HG02798 (cell line): ENCODE data around the gene PACSIN2.
A peak's percentile ranks its signal among the peaks of the same experiment; 100 is the strongest.

Experiments used
- ATAC-seq: cut with Tn5 transposase; IDR thresholded peaks from one replicate; pipeline ENCODE4 v1.9.1; 2021; ENCODE audit warnings: mild to moderate bottlenecking; ENCODE audit not compliant: unreplicated experiment, poor library complexity

Gene PACSIN2

DNA sequence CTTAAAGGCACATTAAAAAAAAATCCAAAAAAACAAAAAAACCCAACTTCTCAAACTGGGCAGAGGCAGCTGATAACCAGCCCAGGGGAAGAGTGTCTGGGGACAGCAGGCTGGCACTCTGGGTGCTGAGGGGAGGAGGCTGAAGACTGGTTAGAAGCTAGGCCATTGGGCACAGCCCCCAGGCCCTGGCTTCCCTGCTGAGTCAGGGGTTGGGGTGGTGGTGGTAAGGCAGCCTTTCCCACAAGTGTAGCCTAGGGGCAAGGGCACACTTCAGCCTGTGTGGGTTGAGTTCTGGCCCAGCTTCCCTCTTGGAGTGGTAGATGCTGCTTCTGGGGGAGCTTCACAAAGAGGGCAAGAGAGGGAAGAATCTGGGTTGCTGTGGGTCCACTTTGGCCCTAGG, 141.6 kb downstream of the PACSIN2 start:
- ATAC-seq = no peak

DNA sequence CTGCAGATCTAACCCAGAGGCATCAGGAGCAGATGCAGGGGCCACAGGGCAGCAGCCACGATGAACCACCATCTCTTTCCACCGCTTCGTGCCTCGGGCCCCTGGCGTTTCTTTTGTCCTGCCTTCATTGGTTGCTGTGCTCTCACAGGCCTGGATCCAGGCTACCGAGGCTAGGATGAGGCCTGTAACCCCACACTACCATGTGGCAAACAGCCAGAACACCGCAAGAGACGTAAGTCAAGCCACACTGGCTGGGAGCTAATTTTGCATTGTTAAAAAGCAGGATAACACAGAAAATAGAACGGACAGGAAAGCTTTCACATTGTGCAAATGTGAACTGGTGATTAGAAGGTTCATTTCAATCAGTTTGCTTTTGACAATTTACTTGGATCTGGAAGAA, 142.1 kb downstream of the PACSIN2 start:
- ATAC-seq = no peak

- ATAC-seq = no peak
Measured at GRCh38 chr22:42871146-42872050, 143.6 kb downstream of the PACSIN2 start.

DNA sequence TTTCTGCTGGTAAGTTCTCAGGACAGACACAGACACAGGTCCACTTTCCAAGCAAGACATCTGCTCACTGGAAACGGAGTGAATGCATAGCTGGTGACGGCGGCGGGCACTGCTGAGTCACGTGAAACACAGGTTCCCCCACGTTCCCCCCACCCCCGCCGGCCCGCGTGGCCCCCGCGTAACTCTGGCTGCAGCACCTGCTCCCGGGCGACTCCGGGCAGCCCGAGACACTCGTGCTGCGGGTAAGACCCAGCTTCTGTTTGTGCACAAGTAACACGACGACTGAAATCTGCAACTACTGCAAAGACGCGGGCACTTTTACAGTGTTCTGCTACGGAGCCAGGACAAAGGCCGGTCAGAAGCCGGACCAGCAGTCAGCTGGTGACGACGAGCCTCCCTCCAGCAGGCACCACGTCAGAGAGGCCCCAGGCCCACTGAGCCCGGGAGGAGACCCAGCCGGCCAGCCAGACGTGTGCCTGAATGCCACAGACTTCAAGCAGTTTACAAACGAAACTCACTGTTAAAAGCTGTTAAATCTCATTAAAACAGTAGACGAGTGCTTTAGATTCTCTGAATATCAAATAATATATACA, 145.0 kb downstream of the PACSIN2 start:
- no peak for ATAC-seq

DNA sequence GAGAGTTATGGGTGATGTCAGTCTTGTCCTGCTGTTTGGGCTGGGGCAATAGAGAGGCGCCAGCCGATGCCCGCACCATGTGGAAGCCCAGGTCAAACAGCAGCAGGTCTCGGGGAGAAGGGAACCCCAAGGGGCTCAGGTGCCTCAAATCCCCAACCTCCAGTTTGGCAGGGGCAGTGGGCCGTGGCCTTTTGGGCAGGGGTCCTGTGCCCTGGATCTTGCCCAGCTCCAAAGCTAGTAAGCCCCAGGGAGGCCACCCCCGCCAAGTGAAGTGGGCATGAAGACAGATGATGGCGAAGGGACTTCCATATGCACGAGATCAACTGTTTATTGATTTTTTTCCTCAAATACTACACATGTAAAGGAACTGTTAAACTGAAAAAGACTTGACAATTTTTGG, 145.5 kb downstream of the PACSIN2 start:
- no peak for ATAC-seq

DNA sequence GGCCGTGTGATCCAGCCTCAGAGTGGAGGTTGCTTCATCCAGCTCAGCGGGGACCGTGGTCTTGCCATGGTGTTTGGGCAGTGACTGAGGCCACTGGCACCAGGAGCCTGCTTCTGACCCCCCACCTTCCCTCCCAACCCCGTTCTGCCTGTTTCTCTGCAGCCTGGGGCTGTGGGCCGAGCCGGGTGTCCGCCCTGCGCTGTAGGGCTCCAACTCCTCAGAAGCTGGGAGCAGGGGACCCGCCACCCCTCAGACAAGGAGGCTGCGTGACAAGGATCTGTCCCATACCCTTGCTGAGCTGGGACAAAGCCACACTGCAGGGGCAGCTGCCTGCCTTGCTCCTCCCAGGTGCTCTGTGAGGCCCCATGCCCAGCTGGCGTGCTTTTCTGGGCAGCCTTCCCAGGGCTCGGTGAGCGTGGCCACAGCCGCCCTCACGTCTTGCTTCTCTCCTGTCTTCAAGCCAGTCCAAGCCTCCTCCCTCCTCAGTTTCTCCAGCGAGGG, 146.1 kb downstream of the PACSIN2 start:
- no peak for ATAC-seq

DNA sequence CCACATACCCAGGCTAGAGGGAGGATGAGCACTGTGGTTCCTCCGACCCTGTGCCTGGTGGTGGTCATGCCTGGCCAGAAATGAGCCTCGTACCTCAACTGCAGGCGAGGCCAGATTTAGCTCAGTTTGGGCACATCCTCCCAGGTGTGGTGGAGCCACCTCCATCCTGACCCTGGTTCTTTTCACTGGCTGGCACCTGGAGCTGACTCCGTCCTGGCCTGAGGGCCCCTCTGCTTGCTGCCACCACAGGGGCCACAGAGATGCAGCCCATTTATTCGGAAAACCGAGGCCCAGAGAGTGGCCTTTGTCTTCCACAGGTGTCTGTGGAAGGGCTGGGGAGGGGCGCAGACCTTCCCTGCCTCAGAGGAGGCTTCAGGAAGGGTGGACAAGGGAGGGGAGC, 148.8 kb downstream of the PACSIN2 start:
- ATAC-seq = no peak

GRCh38 chr22:42865536-42865935, 149.4 kb downstream of the PACSIN2 start:
- no peak for ATAC-seq

GRCh38 chr22:42863349-42863961, 151.5 kb downstream of the PACSIN2 start:
- ATAC-seq = no peak

DNA sequence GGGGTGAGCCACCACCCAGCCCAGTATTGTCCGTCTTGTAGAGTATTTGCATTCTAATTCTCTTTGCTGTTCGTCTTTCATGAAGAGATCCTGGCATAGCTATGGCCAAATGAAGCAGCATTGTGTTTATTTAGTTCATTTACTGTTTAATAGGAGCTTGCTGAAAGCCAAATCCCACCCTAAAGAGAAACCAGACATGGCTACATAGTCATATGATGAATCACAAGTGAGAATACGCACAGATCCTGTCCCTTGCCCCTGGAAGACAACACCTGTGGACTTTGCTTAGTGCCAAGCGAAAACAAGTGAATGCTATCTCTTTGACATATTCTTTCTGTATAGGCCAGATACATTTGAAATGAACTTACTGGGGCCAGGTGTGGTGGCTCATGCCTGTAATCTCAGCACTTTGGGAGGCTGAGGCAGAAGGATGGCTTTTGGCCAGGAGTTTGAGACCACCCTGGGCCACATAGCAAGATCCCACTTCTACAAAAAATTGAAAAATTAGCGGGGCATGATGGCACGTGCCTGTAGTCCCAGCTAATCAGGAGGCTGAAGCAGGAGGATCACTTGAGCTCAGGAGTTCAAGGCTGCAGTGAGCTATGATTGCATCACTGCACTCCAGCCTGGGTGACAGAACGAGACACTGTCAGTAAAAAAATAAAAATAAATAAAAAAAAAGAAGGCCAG, 152.8 kb downstream of the PACSIN2 start:
- no peak for ATAC-seq

GRCh38 chr22:42860968-42861367, 154.0 kb downstream of the PACSIN2 start:
- ATAC-seq = no peak

DNA sequence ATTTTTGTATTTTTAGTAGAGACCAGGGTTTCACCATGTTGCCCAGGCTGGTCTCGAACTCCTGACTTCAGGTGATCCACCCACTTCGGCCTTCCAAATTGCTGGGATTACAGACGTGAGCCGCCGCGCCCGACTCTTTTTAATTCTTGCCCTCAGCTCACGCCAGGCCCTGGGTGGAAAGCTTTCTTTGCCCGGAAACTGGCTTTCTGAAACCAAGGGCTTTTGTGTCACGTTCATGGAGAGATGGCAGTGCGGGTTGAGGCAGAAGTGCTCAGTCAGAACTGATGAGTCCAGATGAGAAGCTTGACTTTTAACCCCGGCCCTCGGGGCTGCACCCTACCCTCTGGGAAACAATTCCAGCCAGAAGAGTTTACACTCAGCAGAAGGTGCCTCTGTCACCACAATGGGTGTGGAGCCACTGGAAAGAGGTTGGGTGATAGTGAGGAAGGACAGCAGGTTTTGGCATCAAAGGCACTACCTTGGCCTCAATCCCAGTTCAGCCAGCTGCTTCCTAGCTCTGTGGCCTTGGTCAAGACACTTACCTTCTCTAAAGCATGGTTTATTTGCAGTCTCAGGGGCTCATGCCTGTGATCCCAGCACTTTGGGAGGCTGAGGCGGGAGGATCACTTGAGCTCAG, 157.0 kb downstream of the PACSIN2 start:
- ATAC-seq = no peak

DNA sequence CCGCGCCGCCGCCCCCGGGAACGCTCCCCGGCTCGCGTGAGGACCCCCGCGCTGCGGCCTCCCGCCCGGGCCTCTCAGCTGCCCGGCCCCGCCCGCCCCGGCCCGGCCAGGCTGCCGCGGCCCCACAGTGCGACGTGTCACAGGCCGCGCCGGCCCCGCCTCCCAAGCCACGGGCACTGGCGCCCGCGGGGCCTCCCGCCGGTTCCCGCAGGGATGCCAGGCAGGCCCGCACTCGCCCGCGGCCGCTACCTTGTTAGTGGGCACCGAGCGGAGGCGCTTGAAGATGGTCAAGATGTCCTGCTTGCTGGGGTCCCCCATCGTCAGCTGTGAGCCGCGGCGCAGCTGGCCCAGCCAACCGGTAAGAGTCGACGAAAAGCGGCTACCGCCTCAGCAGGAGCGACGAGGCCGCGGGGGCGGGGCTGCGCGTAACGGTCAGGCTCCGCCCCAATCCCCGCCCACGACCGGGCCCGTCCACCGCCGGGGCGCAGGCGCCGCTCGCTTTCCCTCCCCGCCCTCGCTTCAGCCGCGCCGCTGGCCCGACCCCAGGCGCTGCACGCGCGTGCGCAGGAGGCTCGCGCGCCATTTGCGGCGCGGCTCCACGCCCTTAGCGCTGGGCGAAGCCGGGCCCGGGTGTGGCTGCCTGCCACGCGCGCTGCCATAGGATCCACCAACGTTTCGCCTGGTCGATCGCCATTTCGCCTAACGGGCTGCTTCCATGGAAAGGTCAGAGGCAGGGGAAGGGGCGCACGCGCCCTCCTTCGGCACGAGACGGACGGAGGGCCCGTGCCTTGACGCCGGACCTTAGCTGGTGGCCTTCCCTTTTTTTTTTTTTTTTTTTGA, 157.9 kb downstream of the PACSIN2 start, which contains the start of gene ARFGAP3:
TSS of gene ARFGAP3 (minus strand) at position 409 of the 840 bp plus-strand sequence. CDS start at position 318, 91 bp downstream.
- peak; percentile 93 for ATAC-seq

- ATAC-seq = no peak
Measured at GRCh38 chr22:42856179-42856864, 158.6 kb downstream of the PACSIN2 start.

- ATAC-seq = no peak
Measured at GRCh38 chr22:42855721-42856120, 159.2 kb downstream of the PACSIN2 start.

DNA sequence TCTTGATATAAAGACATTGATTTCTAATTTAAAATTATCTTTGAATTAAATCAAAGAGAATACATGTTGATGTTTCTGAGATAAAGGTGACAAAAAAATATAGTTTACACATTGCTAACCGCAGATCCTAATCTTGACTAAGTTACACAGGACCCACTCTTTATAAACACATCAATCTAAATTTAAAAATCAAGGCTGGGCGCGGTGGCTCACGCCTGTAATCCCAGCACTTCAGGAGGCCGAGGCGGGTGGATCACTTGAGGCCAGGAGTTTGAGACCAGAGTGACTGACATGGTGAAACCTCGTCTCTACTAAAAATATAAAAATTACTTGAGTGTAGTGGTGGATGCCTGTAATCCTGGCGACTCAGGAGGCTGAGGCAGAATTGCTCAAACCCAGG, 159.7 kb downstream of the PACSIN2 start:
- no peak for ATAC-seq

DNA sequence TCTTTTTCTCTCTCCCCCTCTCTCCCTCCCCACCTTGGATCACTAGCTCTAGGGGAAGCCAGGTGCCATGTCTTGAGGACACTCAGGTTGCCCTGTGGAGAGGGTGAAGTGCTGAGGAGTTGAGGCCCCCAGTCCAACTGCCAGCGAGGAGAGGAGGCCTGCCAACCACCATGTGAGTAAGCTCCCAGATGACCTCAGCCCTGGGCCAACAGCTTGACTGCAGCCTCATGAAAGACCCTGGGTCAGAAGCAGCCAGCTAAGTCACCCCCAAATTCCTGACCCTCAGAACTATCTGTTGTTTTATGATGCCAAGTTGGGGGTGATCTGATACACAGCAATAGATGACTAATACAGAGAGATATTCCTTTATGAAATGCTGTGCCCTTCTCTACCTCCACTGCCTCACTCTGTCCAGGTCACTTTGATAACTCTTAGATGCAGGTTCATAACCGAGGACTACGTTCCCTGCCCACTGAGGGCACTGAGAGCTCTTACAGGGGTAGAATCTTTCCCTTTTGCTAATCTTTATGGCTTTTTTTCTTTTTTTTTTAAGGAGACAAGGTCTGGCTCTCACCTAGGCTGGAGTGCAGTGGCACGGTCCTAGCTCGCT, 165.9 kb downstream of the PACSIN2 start:
- ATAC-seq = no peak

- no peak for ATAC-seq
Measured at GRCh38 chr22:42847110-42847509, 167.8 kb downstream of the PACSIN2 start.
